NT2/D1 (cell line): ENCODE measurements around the gene FEN1.

Experiments used
- SUZ12 ChIP-seq: IDR thresholded peaks from 2 replicates; pipeline ENCODE4 v1.6.1; 2011; ENCODE audit not compliant: insufficient read length, insufficient read depth; ENCODE audit errors: extremely low read depth
- YY1 ChIP-seq: IDR thresholded peaks from 2 replicates; pipeline ENCODE4 v1.6.1; 2011; ENCODE audit not compliant: insufficient read length, insufficient read depth
- ZNF274 ChIP-seq: IDR thresholded peaks from 2 replicates; pipeline ENCODE4 v1.6.1; 2011; ENCODE audit warnings: mild to moderate bottlenecking, low read depth, low read length

DNA sequence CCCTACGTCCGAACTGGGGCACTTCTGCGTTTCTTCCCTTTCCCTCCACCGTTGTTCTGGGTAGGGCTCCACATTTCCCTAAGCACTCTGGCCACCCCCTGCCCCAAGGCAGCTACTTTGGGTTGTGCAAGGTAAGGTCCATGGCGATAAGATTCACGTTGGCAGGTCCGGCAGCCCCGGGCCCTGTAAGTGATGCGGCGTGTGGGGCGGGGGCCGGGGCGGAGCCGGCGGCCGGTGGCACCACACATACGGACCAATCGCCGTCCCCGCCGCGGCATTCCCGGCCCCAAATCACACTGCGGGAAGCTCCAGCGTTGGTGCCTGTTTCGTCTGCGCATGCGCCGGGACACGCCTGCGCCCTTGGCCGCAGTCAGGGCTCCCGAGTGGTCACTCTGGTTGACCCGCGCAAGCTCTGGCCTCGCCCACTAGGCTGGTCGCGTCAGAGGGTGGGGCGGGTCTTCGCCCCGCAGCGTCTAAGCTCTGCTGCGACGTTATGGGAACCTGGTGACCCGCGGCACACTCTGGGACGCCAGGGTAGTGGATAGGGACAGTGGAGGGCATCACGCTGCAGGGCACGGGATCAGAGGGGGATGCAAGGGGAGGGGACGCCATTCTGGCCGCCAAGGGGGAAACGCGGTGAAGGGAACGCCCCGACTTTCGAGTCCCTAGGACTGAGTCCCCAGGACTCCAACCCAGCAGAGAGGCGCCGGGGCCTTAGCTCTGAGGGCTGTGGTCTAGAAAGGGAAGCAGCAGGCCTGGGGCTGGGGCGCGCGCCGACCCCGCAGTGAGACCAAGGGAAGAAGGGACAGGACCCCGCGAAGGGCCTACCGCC is 22.5 kb downstream of the FEN1 start:
- TF ChIP-seq YY1: no peak
- TF ChIP-seq SUZ12: no peak
- no peak for TF ChIP-seq ZNF274
